H1 (cell line): ENCODE measurements around the gene SSX2IP. TPM values are rescaled to one million over a fixed set of nuclear protein-coding genes. Genes with fewer than 3 reads are reported as not detected.

Experiments
- ATF2 ChIP-seq: IDR thresholded peaks from 2 replicates; pipeline ENCODE4 v1.6.1; 2012; ENCODE audit warnings: low read length, inconsistent platforms
- CHD7 ChIP-seq: fragments of 300-600 bp; sonication (generic); IDR thresholded peaks from 2 replicates; pipeline ENCODE4 v1.7.1; 2012; ENCODE audit warnings: low read length, moderate library complexity, mild to moderate bottlenecking, inconsistent platforms; ENCODE audit not compliant: insufficient replicate concordance
- CTBP2 ChIP-seq: IDR thresholded peaks from 2 replicates; pipeline ENCODE4 v1.7.0; 2011; ENCODE audit warnings: borderline replicate concordance, mild to moderate bottlenecking, moderate library complexity, mixed read lengths, low read length; ENCODE audit not compliant: insufficient read depth, insufficient read length
- E2F6 ChIP-seq: IDR thresholded peaks from 2 replicates; pipeline ENCODE4 v1.6.1; 2012; ENCODE audit warnings: inconsistent platforms
- EP300 ChIP-seq, 2 experiments: IDR thresholded peaks; 1 replicate in 1 of 2; 2 replicates in 1 of 2; pipeline ENCODE4 v1.6.1; 2011 to 2012; ENCODE audit warnings: low read depth in 2 of 2, low read length in 2 of 2, mild to moderate bottlenecking in 2 of 2, borderline replicate concordance in 1 of 2, inconsistent platforms in 1 of 2, moderate library complexity in 1 of 2
- MAX ChIP-seq: IDR thresholded peaks from 2 replicates; pipeline ENCODE4 v1.6.1; 2012; ENCODE audit warnings: inconsistent platforms
- USF2 ChIP-seq: IDR thresholded peaks from 2 replicates; pipeline ENCODE4 v1.6.1; 2011; ENCODE audit warnings: low read length, improper control_type of control experiment
- polyA plus RNA-seq, 7 experiments: library from polyadenylated mRNA; depleted of rRNA in 3 of 7; stranded (reverse) in 5 of 7; unstranded in 2 of 7; fragments of >200 nt in 5 of 7; fragments of 200-250 nt in 2 of 7; gene quantifications; 1 replicate in 5 of 7; 2 replicates in 1 of 7; 4 replicates in 1 of 7; pipeline versions ENCODE4 v1.2.1 to v1.2.3, GENCODE V29; 2011 to 2013; ENCODE audit warnings: missing spikeins in 2 of 7, mixed read lengths in 2 of 7
- total RNA-seq: library from RNA; stranded (reverse); fragmentation: NEBNext Ultra II Directional; extraction: Animal tissue kit (Norgen Biotek cat#: 25700); gene quantifications from 2 replicates; pipeline ENCODE4 v1.2.1, GENCODE V29; 2021

SSX2IP gene
- total and polyA plus RNA-seq, 2 of the 8 experiments (the other 6 are each of a cell fraction or from before 2014, with no cell fraction given): 4.0 to 31.3 TPM

- TF ChIP-seq CHD7 (no peak), E2F6 (no peak), ATF2 (no peak), CTBP2 (no peak), MAX (no peak), EP300 (IDR thresholded peaks at IDR 0.05; ENCODE audit: borderline replicate concordance in 1 of 2, low read depth in 2 of 2, low read length in 2 of 2) (no peak), USF2 (no peak)
Measured at GRCh38 chr1:84598418-84598817, 91.8 kb downstream of the SSX2IP start (continued).
